Muscle of back (tissue), 11 donors: ENCODE results near the gene CADM2. TPM values are rescaled to one million over a fixed set of nuclear protein-coding genes. Genes with fewer than 3 reads are reported as not detected.
"Not testable (repeated sequence)": the region's sequence is repeated elsewhere in the genome, so short reads cannot be mapped to it uniquely, and the experiment has no call there.

Source experiments
- DNase-seq, 3 donors: peaks; one replicate each; pipeline versions ENCODE4 v3.0.0 to v3.0.0-alpha.2; 2013
- polyA plus RNA-seq, 10 donors: library from polyadenylated mRNA; unstranded; fragments of 120-200 nt; gene quantifications; one replicate each; pipeline ENCODE4 v1.2.1, GENCODE V29; 2013; ENCODE audit not compliant: insufficient read length in 10 of 10

The CADM2 gene
- polyA plus RNA-seq, 10 donors: 3.9 to 12.4 (median 6.0) TPM

GRCh38 chr3:85075663-85076062, 116.9 kb downstream of the CADM2 start:
- no peak for DNase-seq

DNA sequence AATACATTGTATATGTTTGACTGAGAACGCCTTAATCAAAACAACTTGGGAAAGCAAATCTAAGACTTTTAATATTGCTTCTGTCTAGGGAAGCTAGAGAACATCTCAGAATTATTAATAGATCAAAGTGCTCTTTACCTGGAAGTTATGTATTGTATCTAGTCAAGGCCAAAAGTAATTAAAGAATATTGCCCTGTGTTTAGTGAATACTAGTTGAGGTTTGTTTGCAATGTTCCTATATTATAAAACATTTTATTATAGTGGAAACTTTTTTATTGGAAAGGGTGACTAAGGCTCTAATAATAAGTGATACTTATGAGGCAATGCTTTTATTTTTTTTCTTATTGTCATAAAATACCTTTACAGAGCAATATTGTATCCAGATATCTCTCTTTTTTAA, 118.2 kb downstream of the CADM2 start:
- DNase-seq: no peak

DNA sequence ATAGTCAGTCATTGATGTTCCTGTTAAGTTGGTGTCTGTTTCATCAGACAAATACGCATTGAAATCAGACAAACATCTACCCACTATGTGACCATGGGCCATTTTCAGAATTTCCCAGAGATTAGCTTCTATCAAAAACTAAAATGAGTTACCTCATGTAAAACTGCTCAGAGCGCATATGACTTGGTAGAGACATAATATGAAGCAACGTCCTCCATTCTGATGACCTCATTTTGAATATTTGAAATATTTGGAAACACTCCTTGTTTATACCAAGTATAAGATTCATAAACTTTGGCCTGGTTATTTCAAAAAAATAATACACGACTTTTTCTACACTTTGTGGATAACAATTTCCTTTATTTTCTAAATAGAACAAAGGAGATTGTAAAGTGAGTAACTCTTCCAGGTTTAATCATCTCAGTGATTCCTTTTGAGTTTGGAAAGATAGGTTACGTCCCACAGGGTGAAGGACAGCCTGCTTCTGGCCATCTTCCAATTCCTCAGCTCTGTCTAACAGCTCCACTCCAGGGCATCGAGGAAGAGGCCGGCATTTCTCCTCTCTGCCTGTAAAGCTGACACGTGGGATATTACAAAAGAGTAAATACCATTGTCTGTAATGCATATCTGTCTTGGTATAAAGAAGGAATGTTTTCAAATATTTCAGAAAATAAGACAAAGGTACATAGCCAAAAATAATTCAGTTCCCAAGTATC, 122.6 kb downstream of the CADM2 start:
- peak in 2 of 3 donors; percentile 8 to 10 for DNase-seq

DNA sequence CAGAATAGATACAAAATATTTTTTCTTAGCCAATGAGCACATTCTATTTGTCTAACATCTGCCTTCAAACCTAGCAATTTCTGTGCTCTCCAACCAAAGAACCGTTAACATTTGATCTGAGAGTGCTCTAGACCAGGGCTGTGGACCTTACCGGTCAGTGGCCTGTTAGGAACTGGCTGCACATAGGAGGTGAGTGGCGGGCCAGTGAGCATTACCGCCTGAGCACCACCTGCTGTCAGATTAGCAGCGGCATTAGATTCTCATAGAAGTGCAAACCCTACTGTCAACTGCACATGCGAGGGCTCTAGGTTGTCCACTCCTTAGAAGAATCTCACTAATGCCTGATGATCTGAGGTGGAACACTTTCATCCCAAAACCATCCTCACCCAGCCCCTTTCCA, 131.7 kb downstream of the CADM2 start:
- no peak for DNase-seq

GRCh38 chr3:85100316-85100715, 141.5 kb downstream of the CADM2 start:
- no peak for DNase-seq

DNA sequence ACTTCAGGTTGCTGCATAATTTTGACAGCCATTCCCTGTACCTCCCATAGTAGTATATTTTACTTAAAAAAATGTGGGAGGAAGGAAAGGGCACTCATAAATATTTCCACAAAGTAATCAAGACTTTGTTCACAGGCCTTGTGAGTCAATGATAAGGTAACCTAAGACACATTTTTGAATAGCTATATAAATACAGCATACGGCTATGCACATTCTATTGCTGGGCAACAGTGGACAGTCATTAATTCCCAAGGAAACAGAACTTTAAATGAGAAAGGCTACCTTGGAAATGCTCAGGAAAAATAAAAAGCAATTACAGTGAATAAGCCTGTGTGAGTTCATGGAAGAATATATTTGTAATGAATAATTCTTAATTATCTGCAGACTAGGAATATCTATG, 144.0 kb downstream of the CADM2 start:
- no peak for DNase-seq

DNA sequence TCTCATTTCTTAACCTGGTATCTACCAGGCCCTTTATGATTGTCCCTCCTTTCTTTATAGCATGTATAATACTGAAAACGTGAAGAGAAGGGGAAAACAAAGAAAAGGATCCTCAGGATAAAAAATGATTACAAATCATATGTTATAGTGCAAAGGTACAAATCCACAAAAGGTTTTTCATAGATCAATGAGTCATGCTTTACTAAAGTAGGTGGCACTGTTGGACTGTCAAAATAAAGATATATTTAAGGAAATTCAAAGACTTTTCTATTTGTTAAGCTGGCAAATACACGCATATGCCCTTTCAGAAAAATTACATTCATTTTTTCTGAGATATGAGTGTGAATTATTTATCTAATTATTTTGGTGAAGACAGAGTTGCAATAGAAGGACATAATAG, 151.6 kb downstream of the CADM2 start:
- no peak for DNase-seq

DNA sequence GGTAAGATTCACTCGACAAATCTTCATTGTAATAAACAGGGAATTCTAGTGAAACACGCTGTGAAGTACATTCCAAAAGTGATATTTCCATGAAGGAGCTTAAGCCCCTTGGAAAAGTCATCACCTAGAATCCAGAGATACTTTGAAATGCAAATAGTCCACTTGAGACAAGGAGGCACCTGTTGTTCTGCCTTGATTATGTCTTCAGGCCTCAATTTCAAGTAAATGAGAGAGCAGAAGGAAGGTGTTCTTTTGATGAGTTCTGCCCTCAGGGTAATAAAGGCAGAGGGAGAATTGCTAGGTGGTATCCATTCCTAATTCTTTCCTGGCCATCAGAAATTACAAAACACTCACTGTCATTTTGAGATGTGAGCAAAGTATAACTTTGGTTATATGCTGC, 162.1 kb downstream of the CADM2 start:
- no peak for DNase-seq

DNA sequence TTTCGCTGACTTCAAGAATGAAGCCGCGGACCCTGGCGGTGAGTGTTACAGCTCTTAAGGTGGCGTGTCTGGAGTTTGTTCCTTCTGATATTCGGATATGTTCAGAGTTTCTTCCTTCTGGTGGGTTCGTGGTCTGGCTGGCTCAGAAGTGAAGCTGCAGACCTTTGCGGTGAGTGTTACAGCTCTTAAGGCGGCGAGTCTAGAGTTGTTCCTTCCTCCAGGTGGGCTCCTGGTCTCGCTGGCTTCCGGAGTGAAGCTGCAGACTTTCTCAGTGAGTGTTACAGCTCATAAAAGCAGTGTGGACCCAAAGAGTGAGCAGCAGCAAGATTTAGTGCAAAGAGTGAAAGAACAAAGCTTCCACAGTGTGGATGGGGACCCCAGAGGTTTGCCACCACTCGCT, 174.1 kb downstream of the CADM2 start:
- DNase-seq: not testable (repeated sequence)

DNA sequence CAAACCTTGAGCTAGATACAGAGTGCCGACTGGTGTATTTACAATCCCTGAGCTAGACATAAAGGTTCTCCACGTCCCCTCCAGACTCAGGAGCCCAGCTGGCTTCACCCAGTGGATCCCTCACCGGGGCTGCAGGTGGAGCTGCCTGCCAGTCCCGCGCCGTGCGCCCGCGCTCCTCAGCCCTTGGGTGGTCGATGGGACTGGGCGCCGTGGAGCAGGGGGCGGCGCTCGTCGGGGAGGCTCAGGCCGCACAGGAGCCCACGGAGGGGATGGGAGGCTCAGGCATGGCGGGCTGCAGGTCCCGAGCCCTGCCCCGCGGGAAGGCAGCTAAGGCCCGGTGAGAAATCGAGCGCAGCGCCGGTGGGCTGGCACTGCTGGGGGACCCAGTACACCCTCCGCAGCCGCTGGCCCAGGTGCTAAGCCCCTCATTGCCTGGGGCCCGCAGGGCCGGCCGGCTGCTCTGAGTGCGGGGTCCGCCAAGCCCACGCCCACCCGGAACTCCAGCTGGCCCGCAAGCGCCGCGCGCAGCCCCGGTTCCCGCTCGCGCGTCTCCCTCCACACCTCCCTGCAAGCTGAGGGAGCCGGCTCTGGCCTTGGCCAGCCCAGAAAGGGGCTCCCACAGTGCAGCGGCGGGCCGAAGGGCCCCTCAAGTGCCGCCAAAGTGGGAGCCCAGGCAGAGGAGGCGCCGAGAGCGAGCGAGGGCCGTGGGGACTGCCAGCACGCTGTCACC, 175.1 kb downstream of the CADM2 start:
- not testable (repeated sequence) for DNase-seq

DNA sequence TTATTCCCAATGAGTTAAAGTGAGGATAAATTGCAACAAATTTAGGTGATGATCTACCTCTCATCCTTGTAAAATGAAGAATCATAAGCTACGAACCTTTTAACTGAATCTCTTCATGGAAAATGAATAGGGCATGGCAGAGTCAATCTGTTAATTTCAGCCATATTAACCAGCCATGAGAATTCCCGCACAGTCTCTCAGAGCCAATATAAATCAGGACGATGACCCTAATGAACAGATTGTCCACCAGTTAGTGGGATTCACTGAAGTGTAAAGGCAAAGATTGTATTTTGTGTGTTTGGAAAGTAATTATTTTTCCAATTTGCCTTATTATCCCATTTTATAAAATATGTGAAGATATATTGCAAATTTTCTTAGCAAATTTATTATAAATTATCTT, 183.8 kb downstream of the CADM2 start:
- no peak for DNase-seq

DNA sequence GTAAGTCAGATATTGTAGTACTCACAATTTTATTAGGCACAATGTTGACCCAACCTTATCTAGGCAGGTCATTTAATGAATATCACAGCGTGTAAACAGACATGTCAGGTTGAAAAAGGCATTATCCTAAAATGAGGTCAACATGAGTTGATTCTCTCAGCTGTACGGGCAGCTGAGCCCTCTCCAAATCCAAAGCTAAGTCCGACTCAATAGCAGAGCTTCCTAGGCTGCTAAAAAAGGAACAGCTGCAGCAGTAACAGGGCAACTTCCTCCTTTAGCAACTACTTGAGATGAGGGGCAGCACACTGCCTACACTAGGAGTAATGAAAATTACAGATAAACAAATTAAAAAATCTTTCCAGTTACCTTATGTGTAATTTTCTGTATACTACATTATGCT, 189.2 kb downstream of the CADM2 start:
- peak; percentile 22 to 32 (median 22) for DNase-seq

- DNase-seq: no peak
These were observed 192.8 kb downstream of the CADM2 start for GRCh38 chr3:85151555-85151954.

- DNase-seq: not testable (repeated sequence)
These were observed 194.5 kb downstream of the CADM2 start for GRCh38 chr3:85153279-85153678.

GRCh38 chr3:85159376-85159775, 200.6 kb downstream of the CADM2 start:
- DNase-seq: no peak

GRCh38 chr3:85161544-85161943, 202.8 kb downstream of the CADM2 start:
- DNase-seq: no peak

GRCh38 chr3:85162905-85163304, 204.1 kb downstream of the CADM2 start:
- DNase-seq: no peak

DNA sequence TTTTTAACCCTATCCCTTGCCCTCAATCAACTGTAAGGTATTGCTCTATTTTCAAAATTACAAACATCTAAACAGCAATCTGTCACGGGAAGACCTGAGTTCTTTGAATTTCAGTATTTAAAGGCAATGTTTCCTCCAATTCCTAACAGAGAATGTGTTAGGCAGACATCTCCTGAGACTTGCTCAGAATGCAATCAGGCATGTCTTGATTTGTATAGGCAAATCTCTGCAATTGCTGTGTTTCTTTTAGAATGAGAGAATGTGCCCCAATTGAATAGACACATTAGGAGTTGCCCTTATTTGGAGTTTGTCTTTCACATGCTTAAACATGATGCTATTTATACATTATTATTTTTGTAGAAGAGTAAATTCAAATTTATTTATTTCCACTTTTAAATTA, 205.6 kb downstream of the CADM2 start:
- no peak for DNase-seq

- no peak for DNase-seq
These were observed 208.8 kb downstream of the CADM2 start for GRCh38 chr3:85167576-85167975.

DNA sequence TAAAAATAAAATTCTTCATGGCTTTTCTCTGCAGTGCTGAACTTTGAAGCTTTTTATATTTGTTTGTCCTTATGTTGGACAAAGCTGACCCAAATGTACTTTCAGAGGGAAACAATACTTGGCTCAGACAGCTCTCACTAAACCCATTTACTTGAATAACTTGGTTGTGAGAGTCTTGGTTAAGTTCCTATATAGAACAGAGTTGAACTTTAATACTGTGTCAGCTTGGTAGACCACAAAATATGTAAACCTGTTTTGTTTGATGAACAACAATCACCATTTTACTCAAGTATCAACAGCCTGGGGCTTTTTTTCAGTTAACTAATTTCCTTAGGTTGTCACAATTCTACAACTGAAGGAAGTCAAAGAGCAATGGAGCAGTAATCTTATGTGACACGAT, 211.9 kb downstream of the CADM2 start:
- no peak for DNase-seq

DNA sequence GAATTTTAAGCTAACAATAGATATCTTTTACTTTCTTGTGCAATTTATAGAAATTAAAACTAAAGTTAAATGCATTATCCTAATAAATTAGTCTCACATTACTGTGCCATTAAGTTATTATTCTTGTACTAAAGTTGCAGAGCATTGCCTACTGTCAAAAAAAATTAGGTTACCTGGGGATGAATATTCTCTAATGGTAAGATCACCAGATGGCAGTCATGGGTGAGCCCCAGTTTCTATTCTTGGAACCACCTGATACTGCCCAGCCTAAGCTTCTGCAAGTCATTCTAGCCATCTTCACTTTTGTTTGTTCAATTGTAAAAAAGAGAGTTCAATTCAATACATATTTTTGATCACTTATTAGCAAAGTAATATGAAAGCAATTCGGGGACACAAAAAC, 213.2 kb downstream of the CADM2 start:
- DNase-seq: no peak

DNA sequence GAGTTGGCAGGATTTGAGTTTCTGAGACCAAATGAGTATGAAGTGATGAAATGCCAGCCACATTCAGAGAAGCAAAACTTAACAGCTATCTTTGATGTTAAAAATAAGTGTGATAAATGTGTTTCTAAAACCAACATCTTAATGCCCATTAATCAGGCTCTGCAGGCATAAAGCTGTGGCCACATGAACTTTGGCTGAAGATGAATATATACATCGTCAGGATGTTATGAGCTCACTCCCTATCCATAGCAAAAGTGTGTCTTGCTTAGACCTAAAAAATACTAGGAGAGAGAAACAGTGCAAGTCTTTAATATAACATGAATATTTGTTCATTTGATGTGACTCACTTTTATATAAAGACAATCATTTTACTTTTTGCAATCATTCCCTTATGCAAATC, 218.0 kb downstream of the CADM2 start:
- DNase-seq: no peak

DNA sequence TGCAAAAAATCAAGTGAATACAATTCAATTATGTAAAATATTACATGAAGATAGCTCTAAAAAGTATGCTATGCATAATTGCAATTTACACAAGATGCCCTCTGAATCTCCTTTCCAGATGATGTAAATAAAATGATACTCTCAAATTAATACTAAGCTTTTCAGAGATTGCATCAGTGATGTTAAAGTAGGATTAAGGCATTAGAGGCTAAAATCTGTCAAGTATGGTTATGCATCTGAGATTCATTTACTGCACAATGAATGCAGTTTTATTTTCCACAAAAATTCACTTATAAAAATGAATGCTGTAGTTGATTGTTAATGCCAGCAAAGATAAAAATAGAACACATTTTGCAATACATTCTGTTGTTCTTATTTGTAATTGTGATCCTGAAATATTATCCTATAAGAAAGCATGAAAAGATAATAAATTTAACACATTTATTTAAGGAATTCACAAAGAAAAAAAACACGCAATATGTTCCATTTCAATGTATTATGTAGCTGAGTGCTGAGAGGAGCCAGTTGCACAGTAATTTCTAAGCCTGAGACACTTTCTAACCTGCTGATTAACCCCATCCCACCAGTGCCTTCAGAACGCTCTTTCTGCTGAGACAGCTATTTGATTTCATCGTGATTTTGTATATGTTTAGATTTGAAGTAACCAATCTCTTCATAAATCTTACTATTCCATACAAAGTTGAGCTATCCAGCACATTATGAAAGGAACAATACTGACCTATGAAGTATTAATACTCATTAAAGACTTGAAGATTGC, 224.4 kb downstream of the CADM2 start:
- no peak for DNase-seq
